ENCODE results near the gene IL31RA.

The IL31RA gene

DNA sequence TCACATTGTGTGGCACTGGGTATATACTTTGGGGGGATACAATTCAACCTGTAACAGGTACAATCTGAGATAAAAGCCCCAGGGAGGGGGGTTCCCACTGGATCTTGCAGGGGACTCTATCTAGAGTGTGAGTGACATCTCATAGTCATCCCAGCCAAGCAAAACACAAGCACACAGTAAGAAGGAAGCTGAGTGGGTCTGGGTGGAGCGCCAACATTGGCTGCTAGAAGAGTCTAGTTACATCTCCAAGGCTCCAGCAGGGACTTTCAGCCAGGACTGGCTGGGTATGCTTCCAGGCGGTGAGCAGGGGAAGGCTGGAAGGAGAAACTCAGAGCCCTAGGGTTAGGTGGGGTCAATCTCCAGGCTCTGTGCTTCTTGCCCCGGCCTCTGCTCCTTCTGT, 53.0 kb downstream of the IL31RA start:
- no peak for DNase-seq

DNA sequence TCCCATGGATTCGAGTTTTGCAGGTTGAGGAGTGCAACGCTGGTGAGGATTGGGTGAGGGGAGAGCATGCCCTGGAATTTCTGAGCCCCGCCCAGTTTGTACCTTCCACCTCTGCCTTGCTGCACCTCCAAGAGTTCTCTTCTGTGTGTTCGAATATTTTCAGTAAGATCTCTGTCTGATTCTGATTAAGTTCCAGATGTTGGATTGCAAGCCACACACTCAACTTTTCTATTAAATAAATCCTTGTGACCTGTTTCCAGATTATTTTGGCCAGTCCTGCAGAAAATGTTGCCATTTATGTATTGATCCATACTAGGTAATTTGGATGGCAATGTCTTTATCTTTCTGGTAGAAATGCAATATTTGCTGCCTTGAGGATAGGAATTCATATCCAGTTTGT, 54.1 kb downstream of the IL31RA start:
- no peak for DNase-seq

GRCh38 chr5:55907927-55908326, 56.8 kb downstream of the IL31RA start:
- no peak for DNase-seq

DNA sequence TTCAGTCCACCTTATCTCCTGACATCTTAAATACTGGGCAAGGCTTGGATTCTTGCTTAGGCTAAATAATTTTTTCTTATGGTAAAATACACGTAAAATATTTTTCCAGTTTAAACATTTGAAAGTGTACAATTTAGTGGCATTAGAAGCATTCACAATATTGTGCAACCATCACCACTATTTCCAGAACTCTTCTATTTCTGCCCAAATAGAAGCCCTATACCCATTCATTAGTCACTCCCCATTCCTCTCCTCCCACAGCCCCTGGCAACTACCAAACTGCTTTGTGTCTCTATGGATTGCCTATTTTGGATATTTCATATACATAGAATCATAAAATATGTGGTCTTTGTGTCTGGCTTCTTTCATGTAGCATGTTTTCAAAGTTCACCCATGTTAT, 57.6 kb downstream of the IL31RA start:
- DNase-seq: no peak

GRCh38 chr5:55911784-55912653, 60.9 kb downstream of the IL31RA start:
- no peak for DNase-seq

- no peak for DNase-seq
Measured at GRCh38 chr5:55913466-55914413, 62.6 kb downstream of the IL31RA start.

DNA sequence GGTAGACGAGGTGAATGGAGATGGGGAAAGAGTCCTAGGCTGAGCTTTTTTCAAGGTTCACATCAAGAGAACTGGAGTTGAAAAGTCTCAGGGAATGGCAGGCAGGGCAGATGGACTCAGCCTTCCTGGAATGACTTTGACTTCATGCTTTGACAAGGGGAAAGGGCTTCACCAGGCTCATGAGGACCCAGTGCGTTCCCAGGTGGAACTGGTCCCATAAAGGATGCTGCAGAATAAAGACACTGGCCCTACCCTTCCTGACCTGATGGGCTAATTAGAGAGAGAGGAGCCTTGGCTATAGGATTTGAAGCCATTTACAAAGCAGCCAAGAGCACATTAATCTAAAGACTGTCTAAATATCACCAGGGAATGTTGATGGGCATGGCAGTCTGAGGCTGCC, 63.8 kb downstream of the IL31RA start:
- DNase-seq: no peak

- no peak for DNase-seq
Measured at GRCh38 chr5:55915783-55916182, 64.6 kb downstream of the IL31RA start.

- no peak for DNase-seq
Measured at GRCh38 chr5:55916986-55917385, 65.8 kb downstream of the IL31RA start.

DNA sequence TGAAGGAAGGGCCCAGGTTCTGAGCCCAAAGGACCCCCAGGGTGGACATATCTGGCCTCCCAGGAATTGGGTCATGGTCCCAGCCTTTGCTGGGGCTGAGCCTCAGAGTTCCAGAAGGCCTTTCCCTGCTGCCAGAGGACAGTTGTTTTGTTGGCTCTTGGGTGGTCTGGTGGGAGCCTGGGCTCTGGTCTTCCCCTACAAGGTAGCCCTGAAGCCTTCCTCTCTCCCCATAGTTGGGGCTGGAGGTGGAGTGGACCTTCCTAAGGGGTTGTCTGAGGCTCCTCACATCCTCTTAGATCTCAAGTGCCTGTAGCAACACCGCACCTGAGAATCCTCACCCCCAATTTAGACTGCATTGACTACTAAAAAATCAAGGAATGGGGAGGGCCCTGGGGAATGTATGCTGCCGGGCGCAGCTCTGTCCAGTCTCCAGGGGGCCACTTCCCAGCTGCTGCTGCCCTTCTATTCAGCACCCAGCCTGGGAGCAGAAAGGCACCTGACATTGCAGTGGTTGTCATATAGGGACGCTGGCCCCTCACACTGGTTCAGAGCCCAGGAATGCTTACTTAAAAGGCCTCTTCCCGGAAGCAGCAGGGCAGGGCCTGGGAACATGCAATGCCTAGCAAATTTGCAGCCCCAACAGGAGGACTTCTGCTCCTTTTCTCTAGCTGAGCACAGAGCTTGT, 66.4 kb downstream of the IL31RA start:
- no peak for DNase-seq

GRCh38 chr5:55918087-55919035, 67.2 kb downstream of the IL31RA start:
- no peak for DNase-seq

DNA sequence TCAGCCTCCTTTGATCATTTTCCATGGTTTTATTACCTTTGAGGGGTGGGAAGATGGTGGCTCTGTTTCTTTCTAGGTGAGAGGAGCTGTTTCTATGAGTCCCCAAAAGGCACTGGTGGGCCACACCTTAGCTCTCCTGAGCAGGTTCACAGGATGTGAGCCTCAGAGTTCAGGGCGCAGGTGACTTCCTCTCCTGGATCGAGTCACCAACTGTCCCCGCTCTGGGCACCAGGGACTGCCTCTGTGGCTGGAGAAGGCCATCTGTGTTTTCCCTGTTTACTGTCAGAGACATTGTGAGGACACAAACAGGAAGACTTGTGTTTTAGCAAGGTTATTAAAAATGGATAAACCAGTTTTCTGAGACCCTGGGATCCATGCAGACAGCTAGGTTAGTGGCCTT, 68.5 kb downstream of the IL31RA start:
- no peak for DNase-seq

DNA sequence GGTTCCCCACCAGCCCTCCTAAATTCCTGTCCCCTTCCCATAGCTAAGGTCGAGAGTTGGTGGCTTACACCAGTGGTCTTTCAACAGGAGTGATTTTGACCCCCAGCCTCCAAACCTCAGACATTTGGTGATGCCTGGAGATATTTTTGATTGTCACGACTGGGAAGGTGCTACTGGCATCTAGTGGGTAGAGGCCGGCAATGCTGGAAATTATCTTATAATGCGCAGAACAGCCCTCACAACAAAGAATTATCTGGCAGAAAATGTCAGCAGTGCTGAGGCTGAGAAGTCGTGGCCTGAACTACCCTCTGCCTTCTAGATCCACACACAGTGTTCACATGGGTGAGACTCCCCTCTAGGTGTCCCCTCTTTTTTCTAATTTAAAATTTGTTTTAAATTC, 69.6 kb downstream of the IL31RA start:
- DNase-seq: no peak

GRCh38 chr5:55921617-55922016, 70.5 kb downstream of the IL31RA start:
- DNase-seq: no peak

DNA sequence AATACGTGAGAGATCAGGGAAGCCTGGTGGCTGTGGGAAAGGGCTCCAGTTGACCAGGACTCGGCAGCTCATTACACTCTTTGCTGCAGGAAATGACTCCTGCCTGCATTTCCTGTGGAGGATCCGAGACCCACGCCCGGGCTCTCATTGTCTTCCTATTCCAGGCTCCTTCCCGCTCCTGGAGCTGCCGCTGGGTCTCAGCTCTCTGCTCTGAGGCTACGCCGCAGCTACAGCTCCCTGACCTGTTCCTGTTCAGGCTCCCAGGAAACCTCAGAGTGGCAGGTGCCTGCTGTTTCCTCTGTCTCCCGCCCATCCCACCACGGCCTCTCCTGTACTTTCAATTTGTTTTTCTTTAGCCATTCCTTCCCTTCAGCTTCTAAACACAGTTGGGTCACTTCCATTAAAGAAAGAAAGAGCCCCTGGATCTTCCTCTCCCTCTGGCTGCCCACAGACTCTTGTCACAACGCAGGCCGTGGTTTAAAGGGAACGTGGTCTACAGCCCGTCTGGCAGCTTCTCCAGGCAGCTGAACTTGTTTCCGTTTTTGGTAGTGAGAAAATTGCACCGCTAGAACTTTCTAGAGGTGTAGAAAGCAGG, 72.1 kb downstream of the IL31RA start:
- DNase-seq: no peak

GRCh38 chr5:55923865-55924500, 72.8 kb downstream of the IL31RA start:
- no peak for DNase-seq

DNA sequence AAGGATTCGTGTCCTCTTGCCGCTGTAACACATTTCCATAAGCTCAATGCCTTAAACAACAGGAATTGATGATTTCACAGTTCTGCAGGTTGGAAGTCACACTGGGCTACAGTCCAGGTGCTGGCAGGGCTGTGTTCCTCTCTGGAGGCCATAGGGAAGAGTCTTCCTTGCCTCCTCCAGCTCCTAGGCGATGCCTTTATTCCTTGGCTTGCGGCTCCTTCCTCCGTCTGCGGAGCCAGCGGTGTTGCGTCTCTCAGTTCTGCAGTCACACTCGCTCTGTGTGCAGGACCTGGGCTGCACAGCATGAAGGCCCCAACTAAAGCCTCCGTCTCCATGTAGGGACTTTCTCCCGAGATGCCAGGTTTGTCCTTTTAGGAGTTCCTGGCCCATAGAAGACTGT, 73.6 kb downstream of the IL31RA start:
- DNase-seq: no peak

DNA sequence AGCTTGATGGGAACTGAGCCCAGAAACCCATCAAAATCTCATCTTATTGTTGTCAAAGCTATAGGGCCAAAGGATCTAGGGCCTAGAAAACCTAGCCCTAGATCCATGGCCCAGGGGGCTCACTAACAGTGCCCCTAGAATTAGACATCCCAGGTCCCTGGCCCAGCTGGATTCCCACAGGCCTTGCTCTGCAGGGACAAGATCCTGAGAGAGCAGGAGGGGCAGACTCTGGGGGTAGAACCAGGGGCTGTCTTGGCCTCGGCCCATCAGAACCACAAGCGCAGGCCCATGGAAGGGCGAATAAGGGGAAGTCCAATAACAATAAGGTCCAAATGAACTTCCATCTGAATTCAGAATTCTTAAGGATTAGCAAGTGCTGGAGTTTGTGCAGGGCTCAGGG, 74.0 kb downstream of the IL31RA start:
- DNase-seq: no peak

DNA sequence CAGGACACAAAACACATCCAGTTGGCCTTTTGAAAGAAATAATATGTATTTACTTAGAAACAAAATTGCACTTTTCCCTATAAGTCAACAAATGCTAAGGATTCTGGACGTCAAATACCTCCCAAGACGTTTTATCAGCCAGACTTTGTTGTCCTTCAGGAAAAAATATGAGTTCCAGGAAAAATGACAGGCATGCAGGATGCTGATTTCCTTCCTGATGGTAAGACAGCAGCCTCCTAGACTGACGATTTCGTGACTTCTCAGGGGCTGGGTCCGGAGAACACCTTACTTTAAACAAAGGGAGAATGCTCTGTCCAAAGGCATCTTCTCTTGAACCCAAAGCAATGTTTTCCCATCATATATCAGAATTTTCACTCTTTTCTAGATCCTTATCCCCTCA, 74.6 kb downstream of the IL31RA start:
- DNase-seq: no peak

DNA sequence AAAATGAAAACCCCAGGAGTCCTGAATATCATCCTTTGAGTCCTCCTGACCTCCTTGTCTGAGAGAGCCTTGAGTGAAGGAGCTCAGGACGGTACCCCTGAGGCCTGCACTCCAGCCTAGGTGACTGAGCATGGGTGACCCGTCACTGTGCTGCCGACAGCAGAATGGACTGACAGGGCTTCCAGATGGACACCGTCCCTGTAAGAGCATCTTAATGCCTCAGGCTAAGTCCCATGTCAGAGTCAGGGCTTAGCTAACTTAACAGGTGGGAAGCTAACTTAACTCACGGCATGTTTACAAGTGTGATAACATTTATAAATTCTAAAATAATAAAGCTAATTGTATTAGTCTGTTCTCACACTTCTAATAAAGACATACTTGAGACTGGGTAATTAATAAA, 75.3 kb downstream of the IL31RA start:
- no peak for DNase-seq

All from NCI-H345 (cell line).